H1 (cell line): ENCODE measurements around the gene ST8SIA3. TPM values are rescaled to one million over a fixed set of nuclear protein-coding genes. Genes with fewer than 3 reads are reported as not detected.

Source experiments
- BRCA1 ChIP-seq: IDR thresholded peaks from 2 replicates; pipeline ENCODE4 v1.6.1; 2012; ENCODE audit warnings: low read depth, low read length, improper control_type of control experiment
- CBX8 ChIP-seq: fragments of 300-800, 300-1000 bp; sonication (generic); IDR thresholded peaks from 2 replicates; pipeline ENCODE4 v1.7.1; 2016; ENCODE audit warnings: low read depth, low read length, borderline replicate concordance
- CHD7 ChIP-seq: fragments of 300-600 bp; sonication (generic); IDR thresholded peaks from 2 replicates; pipeline ENCODE4 v1.7.1; 2012; ENCODE audit warnings: low read length, moderate library complexity, mild to moderate bottlenecking, inconsistent platforms; ENCODE audit not compliant: insufficient replicate concordance
- CTCF ChIP-seq, 3 experiments: IDR thresholded peaks; 1 replicate in 2 of 3; 2 replicates in 1 of 3; pipeline versions ENCODE4 v1.5.1 to v1.6.1; 2011; ENCODE audit warnings: low read length in 3 of 3, mild to moderate bottlenecking in 3 of 3, inconsistent platforms in 2 of 3, low read depth in 1 of 3, moderate library complexity in 1 of 3; ENCODE audit not compliant: insufficient read depth in 1 of 3; ENCODE audit errors: control extremely low read depth in 1 of 3
- GABPA ChIP-seq: IDR thresholded peaks from 2 replicates; pipeline ENCODE4 v1.6.1; 2011; ENCODE audit warnings: mild to moderate bottlenecking, low read length, moderate library complexity, borderline replicate concordance; ENCODE audit not compliant: insufficient read depth
- MAX ChIP-seq: IDR thresholded peaks from 2 replicates; pipeline ENCODE4 v1.6.1; 2012; ENCODE audit warnings: inconsistent platforms
- NRF1 ChIP-seq: IDR thresholded peaks from 2 replicates; pipeline ENCODE4 v1.6.1; 2011; ENCODE audit warnings: mild to moderate bottlenecking, low read depth, low read length, improper control_type of control experiment
- RBBP5 ChIP-seq: IDR thresholded peaks from 2 replicates; pipeline ENCODE4 v1.7.1; 2012; ENCODE audit warnings: low read depth, mild to moderate bottlenecking, inconsistent platforms, low read length, moderate library complexity, borderline replicate concordance
- SUZ12 ChIP-seq: fragments of 200-600 bp; sonication (generic); IDR thresholded peaks from 2 replicates; pipeline ENCODE4 v1.6.1; 2012; ENCODE audit warnings: mild to moderate bottlenecking, inconsistent platforms, low read length, moderate library complexity, mixed read lengths
- polyA plus RNA-seq, 7 experiments: library from polyadenylated mRNA; depleted of rRNA in 3 of 7; stranded (reverse) in 5 of 7; unstranded in 2 of 7; fragments of >200 nt in 5 of 7; fragments of 200-250 nt in 2 of 7; gene quantifications; 1 replicate in 5 of 7; 2 replicates in 1 of 7; 4 replicates in 1 of 7; pipeline versions ENCODE4 v1.2.1 to v1.2.3, GENCODE V29; 2011 to 2013; ENCODE audit warnings: missing spikeins in 2 of 7, mixed read lengths in 2 of 7
- total RNA-seq: library from RNA; stranded (reverse); fragmentation: NEBNext Ultra II Directional; extraction: Animal tissue kit (Norgen Biotek cat#: 25700); gene quantifications from 2 replicates; pipeline ENCODE4 v1.2.1, GENCODE V29; 2021

ST8SIA3 gene
- total and polyA plus RNA-seq, 2 of the 8 experiments (the other 6 are each of a cell fraction or from before 2014, with no cell fraction given) = 1.2 to 3.7 TPM

- TF ChIP-seq CHD7 (no peak), RBBP5 (no peak), SUZ12 (no peak), CTCF (IDR thresholded peaks at IDR 0.05; ENCODE audit: control extremely low read depth in 1 of 3, insufficient read depth in 1 of 3, low read depth in 1 of 3, low read length in 3 of 3) (no peak), NRF1 (no peak), BRCA1 (no peak), CBX8 (no peak), GABPA (no peak), MAX (no peak)
These were observed 52.0 kb downstream of the ST8SIA3 start (continued) for GRCh38 chr18:57404345-57404744.
